ENCODE measurements around the gene SP110. TPM values are rescaled to one million over a fixed set of nuclear protein-coding genes. Genes with fewer than 3 reads are reported as not detected.
"Not testable (repeated sequence)": the region's sequence is repeated elsewhere in the genome, so short reads cannot be mapped to it uniquely, and the experiment has no call there.

Gene SP110
- polyA plus RNA-seq (ENCODE audit: insufficient read depth in 1 of 5, insufficient read length in 5 of 5, low replicate concordance in 1 of 5) = 10 to 100 TPM; 27.6 to 44.7 (median 37.1) TPM
- long read RNA-seq, donor 1, partial matches to known transcripts = 0 of 4 reads
- long read RNA-seq, donor 1, other reads (novel, unspliced or antisense) = 0 of 4 reads
- long read RNA-seq, donor 2, transcript SP110-202 (15 exons, 2,080 nt) = major isoform, 5 of 6 reads
- long read RNA-seq, donor 2, partial matches to known transcripts = 0 of 6 reads
- long read RNA-seq, donor 2, other reads (novel, unspliced or antisense) = 0 of 6 reads
- long read RNA-seq, donor 3 = 0 reads
- long read RNA-seq, donor 4, partial matches to known transcripts = 0 of 2 reads
- long read RNA-seq, donor 4, other reads (novel, unspliced or antisense) = 0 of 2 reads
- long read RNA-seq, donor 5, partial matches to known transcripts = 29 of 32 reads
- long read RNA-seq, donor 5, other reads (novel, unspliced or antisense) = 0 of 32 reads
- long read RNA-seq, donor 6 = 0 reads
- long read RNA-seq, donor 7, partial matches to known transcripts = 11 of 18 reads
- long read RNA-seq, donor 7, other reads (novel, unspliced or antisense) = 6 of 18 reads
- long read RNA-seq, donor 8, partial matches to known transcripts = 0 of 1 reads
- long read RNA-seq, donor 8, other reads (novel, unspliced or antisense) = 0 of 1 reads

DNA sequence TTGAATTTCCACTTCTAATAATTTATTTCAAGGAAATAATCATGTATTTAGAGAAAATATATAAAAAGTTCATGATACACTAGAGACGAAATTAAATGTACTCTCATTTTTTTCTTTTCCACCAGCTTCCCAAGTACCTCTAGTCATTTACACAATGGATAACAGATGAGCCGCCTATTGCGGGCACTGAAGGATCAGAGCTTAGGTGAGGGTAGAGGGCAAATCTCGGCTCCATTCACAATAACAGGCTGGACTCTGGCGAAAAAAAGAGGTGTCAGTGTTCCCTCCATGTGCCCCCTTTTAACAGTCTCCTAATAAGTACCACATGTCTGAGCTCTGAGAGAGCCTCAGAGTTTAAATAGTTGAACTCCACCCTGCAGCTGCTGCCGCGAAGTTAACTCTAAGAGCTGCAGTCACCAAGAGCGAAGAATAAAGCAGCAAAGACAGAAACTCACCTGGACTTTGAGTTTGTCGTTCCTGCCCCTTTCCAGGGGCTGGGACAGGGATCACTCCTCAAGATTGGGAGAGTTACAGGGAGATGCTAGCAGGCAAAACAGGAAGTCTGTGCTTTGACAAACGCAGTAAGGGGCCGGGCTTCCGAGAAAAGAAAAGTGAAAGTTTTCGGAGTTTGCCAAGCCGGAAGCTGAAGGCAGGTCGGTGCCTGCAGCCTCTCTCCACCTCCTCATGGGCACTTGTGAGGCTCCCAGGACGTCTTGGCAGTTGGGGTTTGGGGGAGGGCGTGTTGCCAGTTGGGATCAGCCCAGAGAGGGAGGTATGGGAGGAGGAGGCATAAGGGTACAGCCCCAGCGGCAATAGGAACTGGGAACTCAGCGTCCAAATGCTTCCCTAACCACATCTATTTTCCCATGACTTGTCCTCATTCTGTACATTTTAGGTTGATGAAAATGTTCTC, at the start of gene SP110:
SP110 (minus strand) TSS at position 566 of the 913 bp plus-strand sequence. CDS start 3,057 bp downstream, outside the sequence.
- DNase-seq = peak; percentile 84 to 88

DNA sequence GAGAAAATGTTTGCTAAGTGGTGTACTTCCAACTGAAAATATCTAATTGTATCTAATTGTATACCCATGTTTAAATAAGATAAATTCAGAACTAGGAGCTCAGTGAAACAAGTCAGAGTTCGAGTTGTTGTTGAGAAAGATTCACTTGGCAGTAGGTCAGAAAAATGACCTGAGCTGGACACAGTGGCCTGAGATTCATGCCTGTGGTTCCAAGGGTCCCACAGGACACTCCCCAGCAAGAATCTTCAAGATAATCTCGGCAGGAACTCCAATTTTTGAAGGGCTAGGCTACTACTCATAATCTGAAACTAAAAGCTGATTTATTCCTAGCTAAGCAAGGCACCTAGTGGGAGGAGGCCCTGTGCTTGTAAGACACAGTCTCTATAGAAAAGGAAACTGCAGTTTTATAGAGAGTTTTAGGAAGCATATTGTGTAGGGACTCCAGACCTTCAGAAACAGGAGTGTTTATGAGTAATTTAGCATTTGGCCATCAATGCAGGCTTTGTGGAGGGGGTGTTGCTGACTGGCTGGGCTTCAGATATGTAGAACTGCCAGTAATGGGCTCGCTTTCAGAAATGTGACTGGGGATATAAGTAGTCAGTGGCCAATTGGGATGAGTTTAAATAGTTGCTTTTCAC, 48.9 kb upstream of the SP110 start:
- no peak for DNase-seq

DNA sequence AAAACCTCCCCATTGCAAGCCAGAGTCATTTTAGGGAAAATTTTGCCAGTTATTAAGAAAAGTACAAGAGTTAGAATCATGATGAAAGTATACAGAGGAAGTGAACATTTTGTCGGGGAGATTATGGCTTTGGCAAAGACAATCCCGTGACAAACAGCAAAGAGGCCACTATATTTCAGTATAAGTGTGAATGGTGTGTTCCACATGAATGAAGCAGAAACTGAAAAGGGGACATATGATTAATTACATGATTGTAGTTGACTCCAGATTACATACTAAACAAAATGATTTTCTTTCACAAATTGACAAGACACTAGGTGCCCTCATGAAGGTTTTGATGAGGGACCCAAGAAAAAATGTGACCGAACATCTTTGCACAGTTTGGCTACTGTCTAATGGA, 47.8 kb upstream of the SP110 start:
- DNase-seq = no peak

DNA sequence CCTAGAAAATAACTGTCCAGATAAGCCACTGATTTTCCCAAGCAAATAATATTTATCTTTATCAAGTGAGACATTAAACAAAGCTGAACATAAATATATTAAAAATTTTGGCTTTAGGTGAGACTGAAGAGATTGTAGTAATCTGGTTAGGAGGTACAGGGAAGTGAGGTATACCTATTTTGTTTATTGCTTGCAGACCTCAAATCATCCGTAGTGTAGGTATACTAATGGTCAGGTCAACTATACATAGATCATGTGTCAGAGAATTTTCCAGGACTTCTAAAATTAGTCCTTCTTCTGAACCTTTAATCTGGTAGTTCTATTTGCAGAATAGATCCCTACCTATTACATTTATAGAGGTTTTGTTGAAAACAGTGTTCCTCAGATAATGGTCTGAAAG, 47.3 kb upstream of the SP110 start:
- DNase-seq = no peak

- no peak for DNase-seq
Observed at GRCh38 chr2:230266638-230267037, 46.9 kb upstream of the SP110 start.

DNA sequence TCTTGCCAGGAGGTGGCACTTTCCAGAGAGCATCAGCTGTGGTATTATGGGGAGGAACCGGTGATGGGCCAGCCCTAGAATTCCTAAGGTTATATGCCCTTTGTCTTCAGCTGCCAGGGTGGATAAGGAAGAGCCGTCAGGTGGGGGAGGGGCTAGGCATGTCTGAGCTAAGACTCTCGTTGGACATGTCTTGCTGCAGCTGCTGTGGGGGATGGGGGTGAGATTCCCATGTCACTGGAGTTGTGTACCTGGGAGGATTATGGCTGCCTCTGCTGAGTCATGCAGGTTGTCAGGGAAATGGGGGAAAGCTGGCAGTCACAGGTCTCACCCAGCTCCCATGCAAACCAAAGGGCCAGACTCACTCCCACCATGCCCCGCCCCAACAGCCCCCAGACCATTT, 45.2 kb upstream of the SP110 start:
- not testable (repeated sequence) for DNase-seq

- DNase-seq = no peak
Observed at GRCh38 chr2:230262246-230262645, 42.5 kb upstream of the SP110 start.

- no peak for DNase-seq
Observed at GRCh38 chr2:230258483-230258882, 38.7 kb upstream of the SP110 start.

- DNase-seq = no peak
Observed at GRCh38 chr2:230256733-230257332, 37.0 kb upstream of the SP110 start.

- no peak for DNase-seq
Observed at GRCh38 chr2:230254152-230254881, 34.5 kb upstream of the SP110 start.

DNA sequence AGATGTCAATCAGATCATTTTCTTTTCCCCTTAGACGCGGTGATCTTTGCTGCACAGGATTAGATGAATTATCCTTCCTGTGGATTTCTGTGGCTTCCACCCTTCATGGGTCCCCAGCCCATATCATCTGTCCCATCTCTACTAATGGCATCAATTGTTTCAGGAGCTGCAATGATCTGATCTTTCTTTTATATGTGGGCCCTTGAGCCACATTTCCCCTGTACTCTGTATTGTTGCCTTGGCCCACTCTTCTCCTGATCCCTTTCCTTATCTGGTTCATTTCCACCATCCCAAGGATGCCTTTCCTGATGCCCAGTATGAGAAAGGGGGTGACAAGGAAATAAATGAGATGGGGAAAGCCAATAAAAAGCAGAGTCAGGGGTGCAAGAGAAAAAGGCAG, 30.4 kb upstream of the SP110 start:
- DNase-seq = no peak

- DNase-seq = no peak
Observed at GRCh38 chr2:230246206-230246605, 26.4 kb upstream of the SP110 start.

- DNase-seq = no peak
Observed at GRCh38 chr2:230244211-230244610, 24.4 kb upstream of the SP110 start.

DNA sequence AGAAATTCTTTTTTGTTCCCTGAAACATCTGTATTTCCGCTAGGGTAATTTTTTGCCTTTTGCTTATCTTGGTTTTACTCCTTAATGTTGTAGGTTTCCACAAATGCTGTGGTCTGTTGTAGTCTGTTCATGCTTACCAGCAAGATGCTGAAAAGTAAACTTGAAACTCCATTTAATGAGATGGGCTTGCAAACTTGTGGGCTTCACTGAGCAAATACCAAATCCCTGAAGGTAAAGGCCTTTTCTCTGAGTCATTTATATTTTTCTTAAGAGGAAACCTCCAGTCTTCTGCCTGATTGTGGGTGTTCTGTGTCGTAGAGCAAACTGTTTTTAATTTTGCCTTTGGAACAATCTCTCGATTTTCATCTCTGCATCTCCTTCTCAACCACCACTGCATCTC, 15.1 kb upstream of the SP110 start:
- DNase-seq = no peak

DNA sequence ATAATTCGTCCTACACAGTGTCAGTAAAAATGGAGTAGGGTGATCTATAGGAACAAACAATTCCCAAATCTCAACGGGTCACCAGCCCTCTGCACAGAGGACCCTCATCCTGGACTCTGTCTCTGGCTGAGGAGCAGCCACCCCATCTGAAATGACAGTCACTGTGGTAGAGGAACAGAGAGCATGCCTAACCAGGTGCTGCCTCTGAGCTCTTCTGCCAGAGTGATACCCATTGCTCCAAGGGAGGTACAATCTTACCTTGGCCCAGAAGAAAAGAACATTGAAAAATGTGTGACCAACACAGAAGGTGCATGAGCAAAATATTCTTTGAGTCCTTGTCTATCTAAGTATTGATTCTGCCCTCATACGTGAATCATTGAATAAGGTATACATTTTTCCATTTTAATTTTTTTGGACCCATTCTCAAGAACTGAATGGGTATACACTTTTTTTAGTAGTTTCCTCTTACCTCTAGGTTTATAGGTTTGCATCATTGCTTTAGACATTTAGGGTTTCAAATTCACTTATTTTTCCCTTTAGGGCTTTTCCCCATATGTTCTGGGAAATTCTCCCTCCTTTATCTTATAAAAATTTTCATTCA, 14.4 kb upstream of the SP110 start:
- no peak for DNase-seq

DNA sequence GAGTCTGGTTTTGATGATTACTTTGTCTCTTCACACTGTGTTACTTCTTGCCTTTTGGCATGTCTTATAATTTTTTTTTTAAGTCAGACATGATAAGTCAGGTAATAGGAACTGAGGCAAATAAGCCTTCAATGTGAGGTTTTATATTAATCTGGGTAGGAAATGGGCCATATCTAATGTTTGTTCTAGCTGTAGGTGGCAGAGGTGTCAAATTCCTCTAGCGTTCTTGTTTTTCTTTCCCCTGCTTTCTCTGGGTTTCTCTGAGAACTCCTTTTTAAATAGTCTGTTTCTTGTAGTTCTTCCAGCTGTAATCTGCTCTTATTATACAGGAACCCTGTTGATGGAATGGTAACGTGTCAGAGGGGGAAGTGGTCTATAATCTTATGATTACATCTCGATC, 11.5 kb upstream of the SP110 start:
- DNase-seq = no peak

DNA sequence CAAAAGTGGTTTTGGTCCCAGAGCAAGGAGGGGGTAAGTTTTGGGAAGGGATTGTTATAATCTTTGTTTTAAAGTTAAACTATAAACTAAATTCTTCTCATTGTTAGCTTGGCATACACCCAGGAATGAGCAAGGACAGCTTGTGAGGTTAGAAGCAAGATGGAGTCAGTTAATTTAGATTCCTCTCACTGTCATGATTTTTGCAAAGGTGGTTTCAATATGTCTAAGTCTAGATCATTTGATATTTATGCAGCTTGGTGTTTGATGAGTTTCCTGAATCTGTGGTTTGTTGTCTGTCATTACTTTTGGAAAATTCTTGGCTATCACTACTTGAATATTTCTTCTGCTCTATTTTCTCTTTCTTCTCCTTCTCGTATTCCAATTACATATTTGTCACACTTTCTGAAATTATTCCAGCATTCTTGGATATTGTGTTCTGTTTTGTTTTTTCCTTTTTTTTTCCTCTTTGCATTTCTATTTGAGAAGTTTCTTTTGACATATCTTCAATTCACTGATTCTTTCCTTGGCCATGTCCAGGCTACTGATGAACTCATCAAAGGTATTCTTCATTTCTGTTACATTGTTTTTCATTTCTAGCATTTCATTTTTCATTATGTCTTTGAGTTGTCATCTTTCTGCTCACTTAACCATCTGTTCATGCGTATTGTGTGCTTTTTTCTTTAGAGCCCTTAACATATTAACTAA, 10.9 kb upstream of the SP110 start:
- DNase-seq = no peak

DNA sequence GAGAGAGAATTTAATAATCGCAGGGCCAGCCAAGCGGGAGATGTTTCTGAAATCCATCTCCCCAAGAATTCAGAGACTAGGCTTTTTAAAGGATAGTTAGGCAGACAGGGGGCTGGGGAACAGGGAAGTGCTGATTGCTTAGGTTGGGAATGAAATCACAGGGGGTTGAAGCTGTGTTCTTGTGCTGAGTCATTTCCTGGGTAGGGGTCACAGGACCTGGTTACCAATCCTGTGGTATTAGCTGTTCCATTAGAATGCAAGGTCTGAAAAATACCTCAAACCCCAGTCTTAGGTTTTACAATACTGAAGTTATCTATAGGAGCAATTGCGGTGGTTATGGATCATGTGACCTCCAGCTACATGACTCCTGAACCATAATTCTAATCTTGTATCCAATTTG, 10.3 kb upstream of the SP110 start:
- no peak for DNase-seq

DNA sequence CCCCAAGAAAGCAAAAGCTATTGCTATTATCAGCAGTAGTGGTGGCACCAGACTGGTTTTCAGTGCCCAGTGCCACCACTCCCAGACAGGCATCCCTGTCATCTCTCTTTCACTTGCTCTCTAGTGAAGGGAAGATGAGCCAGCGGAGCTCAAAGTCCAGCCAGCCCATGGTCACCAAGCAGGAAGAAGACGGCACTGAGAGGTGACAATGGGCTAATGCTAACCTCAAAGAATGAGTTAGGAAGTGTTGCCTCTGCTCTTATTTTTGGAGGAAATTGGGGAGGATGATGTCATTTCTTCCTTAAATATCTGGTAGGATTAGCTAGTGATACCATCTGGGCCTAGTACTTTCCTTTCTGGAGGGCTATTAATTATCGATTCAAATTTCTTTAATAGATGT, 7.4 kb upstream of the SP110 start:
- DNase-seq = no peak
